ENCODE results near the gene TUBB. TPM values are rescaled to one million over a fixed set of nuclear protein-coding genes. Genes with fewer than 3 reads are reported as not detected.

Gene TUBB
- total RNA-seq, 1 donor from 2014 or later = 2,264 TPM

GRCh38 chr6:30689022-30689865, 30.9 kb upstream of the TUBB start:
- H3K27ac Mint-ChIP-seq (ENCODE audit: unreplicated experiment) = peak overlapping the region; percentile 100
- H3K36me3 Mint-ChIP-seq (ENCODE audit: unreplicated experiment) = peaks cover 5% of the 10 kb centered on the region
- TF ChIP-seq, protein P1, sequence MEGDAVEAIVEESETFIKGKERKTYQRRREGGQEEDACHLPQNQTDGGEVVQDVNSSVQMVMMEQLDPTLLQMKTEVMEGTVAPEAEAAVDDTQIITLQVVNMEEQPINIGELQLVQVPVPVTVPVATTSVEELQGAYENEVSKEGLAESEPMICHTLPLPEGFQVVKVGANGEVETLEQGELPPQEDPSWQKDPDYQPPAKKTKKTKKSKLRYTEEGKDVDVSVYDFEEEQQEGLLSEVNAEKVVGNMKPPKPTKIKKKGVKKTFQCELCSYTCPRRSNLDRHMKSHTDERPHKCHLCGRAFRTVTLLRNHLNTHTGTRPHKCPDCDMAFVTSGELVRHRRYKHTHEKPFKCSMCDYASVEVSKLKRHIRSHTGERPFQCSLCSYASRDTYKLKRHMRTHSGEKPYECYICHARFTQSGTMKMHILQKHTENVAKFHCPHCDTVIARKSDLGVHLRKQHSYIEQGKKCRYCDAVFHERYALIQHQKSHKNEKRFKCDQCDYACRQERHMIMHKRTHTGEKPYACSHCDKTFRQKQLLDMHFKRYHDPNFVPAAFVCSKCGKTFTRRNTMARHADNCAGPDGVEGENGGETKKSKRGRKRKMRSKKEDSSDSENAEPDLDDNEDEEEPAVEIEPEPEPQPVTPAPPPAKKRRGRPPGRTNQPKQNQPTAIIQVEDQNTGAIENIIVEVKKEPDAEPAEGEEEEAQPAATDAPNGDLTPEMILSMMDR (IDR thresholded peaks at IDR 0.05; ENCODE audit: partially characterized antibody, unreplicated experiment) = no peak
- H3K9me3 Mint-ChIP-seq (ENCODE audit: unreplicated experiment) = peaks cover 27% of the 10 kb centered on the region
- peaks cover 42% of the 10 kb centered on the region for H3K4me1 Mint-ChIP-seq (ENCODE audit: low read depth, unreplicated experiment)
- DNase-seq = no peak
- H3K27me3 Mint-ChIP-seq (ENCODE audit: unreplicated experiment) = peaks cover 31% of the 10 kb centered on the region
- peak overlapping the region; percentile 100 for H3K4me3 Mint-ChIP-seq (ENCODE audit: unreplicated experiment)

DNA sequence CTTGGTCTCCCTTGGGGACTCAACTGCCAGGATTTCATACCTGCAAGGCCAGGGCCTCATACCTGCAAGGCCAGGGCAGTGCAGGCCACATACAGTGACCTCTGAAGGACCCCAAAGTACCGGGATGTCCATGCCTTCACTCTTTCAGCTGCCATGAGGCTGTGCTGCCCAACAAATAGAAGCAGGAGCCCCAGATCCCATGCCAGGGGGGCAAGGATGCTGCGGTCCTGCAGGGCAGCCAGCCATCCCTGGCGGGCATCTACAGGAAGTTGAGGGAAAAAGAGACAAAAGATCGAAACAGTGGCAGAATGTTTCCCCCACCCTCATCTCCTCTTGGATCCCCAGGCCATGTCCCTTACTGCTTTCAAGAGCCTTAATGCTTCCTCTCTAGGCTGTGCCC, 30.2 kb upstream of the TUBB start:
- Mint-ChIP-seq H3K4me1 (ENCODE audit: low read depth, unreplicated experiment) (peaks cover 40% of the 10 kb centered on the region), H3K36me3 (ENCODE audit: unreplicated experiment) (peaks cover 4% of the 10 kb centered on the region), H3K27ac (ENCODE audit: unreplicated experiment) (peak overlapping the region; percentile 100), H3K4me3 (ENCODE audit: unreplicated experiment) (peak overlapping the region; percentile 100), H3K9me3 (ENCODE audit: unreplicated experiment) (peaks cover 25% of the 10 kb centered on the region), H3K27me3 (ENCODE audit: unreplicated experiment) (peaks cover 28% of the 10 kb centered on the region)
- DNase-seq = no peak
- TF ChIP-seq, protein P1 (IDR thresholded peaks at IDR 0.05; ENCODE audit: partially characterized antibody, unreplicated experiment) = no peak

DNA sequence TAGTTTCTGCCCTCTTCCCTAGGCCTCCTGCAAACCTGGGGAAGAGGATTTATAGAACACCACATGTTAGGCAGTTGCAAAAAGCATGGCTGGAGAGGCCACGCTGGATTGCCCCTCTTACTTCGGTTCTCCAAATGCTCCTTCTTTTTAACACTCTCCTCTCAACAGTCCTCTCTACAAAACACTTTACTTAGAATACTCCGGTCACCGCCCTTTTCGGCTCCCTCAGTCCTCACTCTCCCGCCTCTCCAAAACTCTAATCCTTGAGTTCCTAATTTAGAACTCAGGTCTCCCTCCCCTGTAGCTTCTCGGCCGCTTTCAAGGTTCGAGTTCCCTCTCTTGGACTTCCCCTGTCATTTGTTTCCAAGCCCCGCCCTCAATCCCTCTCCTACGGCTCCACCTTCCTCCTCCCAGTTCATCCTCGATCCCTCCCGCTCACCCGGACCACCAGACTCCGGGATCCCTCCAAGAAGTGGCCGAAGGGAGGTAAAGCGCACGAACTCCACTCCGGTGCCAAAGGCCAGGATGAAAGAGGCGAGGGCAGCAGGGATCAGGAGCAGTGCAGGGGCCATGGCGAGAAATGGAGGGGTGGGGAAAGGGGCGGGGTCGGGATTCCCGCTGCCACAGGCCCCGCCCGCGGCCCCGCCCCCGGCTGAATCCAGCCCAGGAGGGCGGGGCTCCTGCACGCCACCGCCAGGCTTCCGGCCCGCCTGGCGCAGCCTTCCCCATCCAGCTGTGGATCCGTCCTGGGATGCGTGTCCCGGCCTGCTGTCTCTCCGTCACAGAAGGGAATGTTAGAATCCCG, 29.5 kb upstream of the TUBB start, which contains the start of gene NRM:
Gene NRM (minus strand): TSS at position 582 of the 805 bp plus-strand sequence. CDS start 10 bp downstream, at position 572.
- no peaks in the 10 kb centered on the region for H3K36me3 Mint-ChIP-seq (ENCODE audit: unreplicated experiment)
- H3K4me1 Mint-ChIP-seq (ENCODE audit: low read depth, unreplicated experiment) = peaks cover 35% of the 10 kb centered on the region
- H3K9me3 Mint-ChIP-seq (ENCODE audit: unreplicated experiment) = peaks cover 21% of the 10 kb centered on the region
- TF ChIP-seq, protein P1 (IDR thresholded peaks at IDR 0.05; ENCODE audit: partially characterized antibody, unreplicated experiment) = no peak
- peaks cover 24% of the 10 kb centered on the region for H3K27me3 Mint-ChIP-seq (ENCODE audit: unreplicated experiment)
- peak; percentile 92 for DNase-seq
- peak within 1 kb of the TSS; percentile 100 for H3K4me3 Mint-ChIP-seq (ENCODE audit: unreplicated experiment)
- peak within 1 kb of the TSS; percentile 100 for H3K27ac Mint-ChIP-seq (ENCODE audit: unreplicated experiment)

DNA sequence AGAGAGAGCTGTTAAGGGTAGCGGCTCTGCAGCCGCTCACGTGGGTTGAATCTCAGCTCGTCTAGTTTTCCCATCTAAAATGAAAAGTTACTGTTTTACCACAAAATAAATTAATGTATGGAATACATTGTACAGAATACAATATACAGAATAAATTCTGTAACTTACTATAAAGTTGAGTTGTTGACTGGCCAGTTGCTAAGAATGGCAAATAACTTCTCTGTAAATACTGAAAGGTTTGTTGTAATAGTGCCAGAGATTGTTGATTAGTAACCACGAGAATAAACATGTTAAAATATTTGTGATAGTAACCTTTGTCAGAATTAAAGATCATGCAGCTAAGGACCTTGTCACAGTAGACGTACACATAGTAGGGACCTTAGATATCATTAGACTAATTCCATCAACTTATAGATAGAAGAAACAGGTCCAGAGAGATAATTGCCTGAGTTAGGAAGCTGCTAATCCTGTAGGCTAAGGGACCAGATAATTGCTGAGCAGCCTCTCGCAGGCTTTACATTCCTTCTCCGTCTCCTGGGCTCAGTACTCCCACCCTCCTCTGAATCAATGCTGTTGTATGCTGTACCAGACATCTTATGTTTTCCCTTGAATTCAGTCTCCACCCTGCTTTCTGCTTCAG, 28.8 kb upstream of the TUBB start:
- peak overlapping the region; percentile 88 for H3K4me3 Mint-ChIP-seq (ENCODE audit: unreplicated experiment)

More for the DNA sequence above, 28.8 kb upstream of the TUBB start:
- Mint-ChIP-seq H3K27ac (ENCODE audit: unreplicated experiment) (peak overlapping the region; percentile 90), H3K36me3 (ENCODE audit: unreplicated experiment) (no peaks in the 10 kb centered on the region), H3K27me3 (ENCODE audit: unreplicated experiment) (peaks cover 18% of the 10 kb centered on the region), H3K9me3 (ENCODE audit: unreplicated experiment) (peaks cover 19% of the 10 kb centered on the region), H3K4me1 (ENCODE audit: low read depth, unreplicated experiment) (peaks cover 35% of the 10 kb centered on the region)
- TF ChIP-seq, protein P1 (IDR thresholded peaks at IDR 0.05; ENCODE audit: partially characterized antibody, unreplicated experiment) = no peak
- no peak for DNase-seq

All from glutamatergic neuron (in vitro differentiated cells).